ENCODE results near the gene TCF7L1. TPM values are rescaled to one million over a fixed set of nuclear protein-coding genes. Genes with fewer than 3 reads are reported as not detected.

Gene TCF7L1
- total RNA-seq, 4 donors from 2014 or later: 0.26 to 37.1 (median 5.4) TPM

GRCh38 chr2:85187069-85187468, 53.9 kb downstream of the TCF7L1 start:
- intact Hi-C loops (cut with DNase I; ENCODE audit: low total_unique reads): no loop called here
- no peak for TF ChIP-seq CTCF (IDR thresholded peaks at IDR 0.05)
- TF ChIP-seq POLR2A (IDR thresholded peaks at IDR 0.05): no peak
- no peaks in the 10 kb centered on the region for H3K9me3 ChIP-seq
- H3K27me3 ChIP-seq: no peaks in the 10 kb centered on the region
- DNase-seq: no peak
- no peaks in the 10 kb centered on the region for H3K36me3 ChIP-seq
- H3K4me1 ChIP-seq: no peaks in the 10 kb centered on the region
- H3K4me3 ChIP-seq: no peak overlapping the region
- no peak overlapping the region for H3K27ac ChIP-seq

DNA sequence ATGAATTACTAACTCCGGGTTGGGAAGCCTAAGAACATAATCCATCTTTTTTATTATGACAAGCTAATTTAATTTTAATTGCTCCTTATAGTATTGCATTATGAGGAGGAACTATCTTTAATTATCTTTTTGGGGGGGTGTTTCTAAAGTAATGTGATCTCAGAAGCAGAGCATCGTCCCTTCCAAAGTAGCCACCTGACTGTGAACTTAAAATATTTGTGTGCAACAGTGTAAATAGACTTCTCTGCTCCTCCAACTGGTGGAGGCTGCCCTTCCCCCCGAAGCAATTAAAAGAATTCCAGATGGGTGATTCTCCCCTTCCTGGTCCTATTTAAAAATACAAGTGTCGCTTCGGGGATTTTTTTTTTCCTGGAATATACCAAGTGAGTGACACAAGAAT, 55.7 kb downstream of the TCF7L1 start:
- DNase-seq: no peak
- Histone ChIP-seq H3K4me3 (no peak overlapping the region), H3K27me3 (no peaks in the 10 kb centered on the region), H3K9me3 (no peaks in the 10 kb centered on the region), H3K4me1 (no peaks in the 10 kb centered on the region), H3K27ac (no peak overlapping the region), H3K36me3 (no peaks in the 10 kb centered on the region)
- no peak for TF ChIP-seq POLR2A (IDR thresholded peaks at IDR 0.05)
- no peak for TF ChIP-seq CTCF (IDR thresholded peaks at IDR 0.05)
- intact Hi-C loops (cut with DNase I; ENCODE audit: low total_unique reads): no loop called here

GRCh38 chr2:85189606-85190270, 56.5 kb downstream of the TCF7L1 start:
- DNase-seq: no peak
- intact Hi-C loops (cut with DNase I; ENCODE audit: low total_unique reads): no loop called here
- H3K27ac ChIP-seq: no peak overlapping the region
- H3K4me1 ChIP-seq: no peaks in the 10 kb centered on the region
- no peaks in the 10 kb centered on the region for H3K9me3 ChIP-seq
- TF ChIP-seq POLR2A (IDR thresholded peaks at IDR 0.05) (no peak), CTCF (IDR thresholded peaks at IDR 0.05) (no peak)
- H3K27me3 ChIP-seq: no peaks in the 10 kb centered on the region
- H3K36me3 ChIP-seq: no peaks in the 10 kb centered on the region
- H3K4me3 ChIP-seq: no peak overlapping the region

- no peak overlapping the region for H3K4me3 ChIP-seq
- H3K36me3 ChIP-seq: no peaks in the 10 kb centered on the region
- TF ChIP-seq POLR2A (IDR thresholded peaks at IDR 0.05): no peak
- no peak for TF ChIP-seq CTCF (IDR thresholded peaks at IDR 0.05)
- DNase-seq: no peak
- no peaks in the 10 kb centered on the region for H3K4me1 ChIP-seq
- no peaks in the 10 kb centered on the region for H3K27me3 ChIP-seq
- no peaks in the 10 kb centered on the region for H3K9me3 ChIP-seq
- H3K27ac ChIP-seq: no peak overlapping the region
- intact Hi-C loops (cut with DNase I; ENCODE audit: low total_unique reads): no loop called here
These were observed 58.0 kb downstream of the TCF7L1 start for GRCh38 chr2:85191157-85191556.

DNA sequence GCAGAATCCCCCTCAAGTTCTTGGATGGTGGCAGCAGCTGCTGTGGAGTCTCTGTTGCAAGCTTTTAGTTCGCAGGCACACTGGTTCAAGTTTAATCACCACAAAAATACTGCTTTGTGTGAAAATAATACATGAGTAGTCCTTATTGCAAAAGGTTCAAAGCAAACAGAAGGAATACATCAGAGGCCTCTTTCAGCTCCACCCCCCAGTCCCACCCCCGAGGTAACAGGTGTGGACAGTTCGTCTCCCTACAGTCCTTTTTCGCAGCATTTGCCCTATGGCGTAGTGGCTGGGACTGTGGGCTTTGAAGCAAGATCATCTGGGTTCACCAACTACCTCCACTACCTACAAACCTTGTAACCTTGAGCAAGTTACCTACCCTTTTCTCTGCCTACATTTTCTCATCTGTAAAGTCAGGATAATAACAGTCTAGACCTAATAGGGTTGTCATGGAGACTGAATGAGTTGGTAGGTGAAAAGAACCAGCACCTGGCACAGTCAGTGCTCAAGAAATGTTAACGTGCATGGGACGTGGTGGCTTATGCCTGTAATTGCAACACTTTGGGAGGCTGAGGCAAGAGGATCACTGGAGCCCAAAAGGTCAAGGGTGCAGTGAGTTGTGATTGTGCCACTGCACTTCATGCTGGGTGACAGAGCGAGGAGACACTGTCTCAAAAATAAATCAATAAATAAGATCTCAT, 61.7 kb downstream of the TCF7L1 start:
- Histone ChIP-seq H3K27me3 (no peaks in the 10 kb centered on the region), H3K9me3 (no peaks in the 10 kb centered on the region), H3K27ac (no peak overlapping the region), H3K4me1 (no peaks in the 10 kb centered on the region), H3K36me3 (no peaks in the 10 kb centered on the region), H3K4me3 (no peak overlapping the region)
- intact Hi-C loops (cut with DNase I; ENCODE audit: low total_unique reads): no loop called here
- TF ChIP-seq POLR2A (IDR thresholded peaks at IDR 0.05) (no peak), CTCF (IDR thresholded peaks at IDR 0.05) (no peak)
- DNase-seq: no peak

Data from uterus (tissue), 4 donors.